Keratinocyte (primary cell): ENCODE measurements around the gene KSR2.

Source experiments
- CTCF ChIP-seq, 3 experiments: IDR thresholded peaks in 1 of 3; conservative IDR thresholded peaks in 1 of 3; optimal IDR thresholded peaks in 1 of 3; 2 replicates in 2 of 3; 3 replicates in 1 of 3; pipeline versions ENCODE3 to v1.5.1; 2011; ENCODE audit warnings: low read length in 3 of 3, mild to moderate bottlenecking in 3 of 3, moderate library complexity in 2 of 3, control low read depth in 1 of 3, inconsistent platforms in 1 of 3; ENCODE audit not compliant: insufficient read depth in 2 of 3; ENCODE audit errors: extremely low read depth in 1 of 3
- EZH2 ChIP-seq: IDR thresholded peaks from one replicate; pipeline ENCODE4 v1.6.1; 2012; ENCODE audit warnings: inconsistent platforms, mild to moderate bottlenecking, low read length, moderate library complexity

GRCh38 chr12:117724543-117724942 lies 244.2 kb downstream of the KSR2 start:
- no peak for TF ChIP-seq CTCF (optimal IDR thresholded peaks at IDR 0.05 in 1 of 3, IDR thresholded peaks at IDR 0.05 in 1 of 3, conservative IDR thresholded peaks at IDR 0.05 in 1 of 3; ENCODE audit: extremely low read depth in 1 of 3, insufficient read depth in 2 of 3, low read length in 3 of 3)
- TF ChIP-seq EZH2: no peak
